GM12878 (cell line): ENCODE measurements around the gene TRIB2.

Source experiments
- CBFB ChIP-seq: IDR thresholded peaks from 2 replicates; pipeline ENCODE4 v1.6.1; 2016; ENCODE audit warnings: antibody characterized with exemption, low read depth
- CTCF ChIP-seq, 3 experiments: IDR thresholded peaks in 2 of 3; conservative IDR thresholded peaks in 1 of 3; 2 replicates each; pipeline ENCODE4 v1.5.1; 2011; ENCODE audit warnings: low read depth in 3 of 3, low read length in 3 of 3, mild to moderate bottlenecking in 3 of 3, control low read depth in 2 of 3, moderate library complexity in 2 of 3, inconsistent platforms in 1 of 3, mixed read lengths in 1 of 3; ENCODE audit not compliant: control insufficient read depth in 2 of 3, insufficient read depth in 1 of 3; ENCODE audit errors: extremely low read depth in 1 of 3
- EP300 ChIP-seq, 2 experiments: fragments of 150-350 bp in 1 of 2; IDR thresholded peaks; 2 replicates each; pipeline ENCODE4 v1.6.1; 2011 to 2012; ENCODE audit warnings: low read depth in 2 of 2, low read length in 2 of 2, borderline replicate concordance in 1 of 2, improper control_type of control experiment in 1 of 2, inconsistent platforms in 1 of 2; ENCODE audit not compliant: control insufficient read depth in 1 of 2
- ETV6 ChIP-seq, 2 experiments: fragments of 450-650 bp in 1 of 2; IDR thresholded peaks in 1 of 2; conservative IDR thresholded peaks in 1 of 2; 2 replicates each; pipeline ENCODE4 v1.6.1; 2014; ENCODE audit warnings: antibody characterized with exemption in 1 of 2, borderline replicate concordance in 1 of 2, low read depth in 1 of 2, mild to moderate bottlenecking in 1 of 2, moderate library complexity in 1 of 2
- EZH2 ChIP-seq: IDR thresholded peaks from 2 replicates; pipeline ENCODE4 v1.6.1; 2012; ENCODE audit warnings: low read depth, mild to moderate bottlenecking, control low read depth, inconsistent platforms, low read length, borderline replicate concordance; ENCODE audit not compliant: control insufficient read depth
- JUND ChIP-seq: IDR thresholded peaks from 2 replicates; pipeline ENCODE4 v1.6.1; 2012; ENCODE audit warnings: low read depth, mild to moderate bottlenecking, low read length, improper control_type of control experiment, moderate library complexity
- LARP7 ChIP-seq: fragments of 450-650 bp; IDR thresholded peaks from 2 replicates; pipeline ENCODE4 v1.6.1; 2017; ENCODE audit warnings: mild to moderate bottlenecking
- POLR2AphosphoS2 ChIP-seq: IDR thresholded peaks from 2 replicates; pipeline ENCODE4 v1.6.1; 2011; ENCODE audit warnings: low read depth, mild to moderate bottlenecking, low read length, improper control_type of control experiment, moderate library complexity
- REST ChIP-seq: IDR thresholded peaks from 2 replicates; pipeline ENCODE4 v1.6.1; 2012; ENCODE audit warnings: mild to moderate bottlenecking, low read depth, low read length
- TCF12 ChIP-seq: IDR thresholded peaks from 2 replicates; pipeline ENCODE4 v1.6.1; 2011; ENCODE audit warnings: low read depth, mild to moderate bottlenecking, low read length

- no peak for TF ChIP-seq JUND
- TF ChIP-seq EZH2, result no peak
- no peak for TF ChIP-seq CTCF (IDR thresholded peaks at IDR 0.05 in 2 of 3, conservative IDR thresholded peaks at IDR 0.05 in 1 of 3; ENCODE audit: control insufficient read depth in 2 of 3, extremely low read depth in 1 of 3, insufficient read depth in 1 of 3, low read depth in 3 of 3, low read length in 3 of 3)
- no peak for TF ChIP-seq EP300 (IDR thresholded peaks at IDR 0.05; ENCODE audit: borderline replicate concordance in 1 of 2, control insufficient read depth in 1 of 2, low read depth in 2 of 2, low read length in 2 of 2)
- no peak for TF ChIP-seq ETV6 (conservative IDR thresholded peaks at IDR 0.05 in 1 of 2, IDR thresholded peaks at IDR 0.05 in 1 of 2; ENCODE audit: borderline replicate concordance in 1 of 2, low read depth in 1 of 2)
- TF ChIP-seq POLR2AphosphoS2, result no peak
- TF ChIP-seq LARP7, result no peak
- no peak for TF ChIP-seq CBFB
- no peak for TF ChIP-seq REST
- no peak for TF ChIP-seq TCF12
Measured at GRCh38 chr2:12733846-12734245, 17.1 kb downstream of the TRIB2 start.
